Dedifferentiated amniotic fluid mesenchymal stem cell (primary cell): ENCODE data around the gene MYCBP2.
A peak's percentile ranks its signal among the peaks of the same experiment; 100 is the strongest.
"Not testable (repeated sequence)": the region's sequence is repeated elsewhere in the genome, so short reads cannot be mapped to it uniquely, and the experiment has no call there.

Source experiments
- DNase-seq: peaks from one replicate; pipeline ENCODE4 v3.0.0-alpha.2; 2016; ENCODE audit errors: extremely low spot score

MYCBP2 gene

GRCh38 chr13:77198995-77199394 is 127.9 kb downstream of the MYCBP2 start:
- not testable (repeated sequence) for DNase-seq

GRCh38 chr13:77196052-77196618 is 130.8 kb downstream of the MYCBP2 start:
- no peak for DNase-seq

- DNase-seq = no peak
Observed at GRCh38 chr13:77190349-77190958, 136.4 kb downstream of the MYCBP2 start.

- no peak for DNase-seq
Observed at GRCh38 chr13:77185721-77186120, 141.2 kb downstream of the MYCBP2 start.

- no peak for DNase-seq
Observed at GRCh38 chr13:77184455-77184854, 142.4 kb downstream of the MYCBP2 start.

GRCh38 chr13:77180011-77180410 is 146.9 kb downstream of the MYCBP2 start:
- no peak for DNase-seq

- no peak for DNase-seq
Observed at GRCh38 chr13:77177646-77178045, 149.2 kb downstream of the MYCBP2 start.

- DNase-seq = peak; percentile 19
Observed at GRCh38 chr13:77176350-77176749, 150.5 kb downstream of the MYCBP2 start.

- no peak for DNase-seq
Observed at GRCh38 chr13:77172650-77173049, 154.2 kb downstream of the MYCBP2 start.

GRCh38 chr13:77171451-77171850 is 155.4 kb downstream of the MYCBP2 start:
- no peak for DNase-seq

- DNase-seq = no peak
Observed at GRCh38 chr13:77168237-77168636, 158.7 kb downstream of the MYCBP2 start.

GRCh38 chr13:77150651-77151050 is 176.2 kb downstream of the MYCBP2 start:
- DNase-seq = no peak

- DNase-seq = no peak
Observed at GRCh38 chr13:77143431-77143830, 183.5 kb downstream of the MYCBP2 start.

- no peak for DNase-seq
Observed at GRCh38 chr13:77139306-77139705, 187.6 kb downstream of the MYCBP2 start.

- no peak for DNase-seq
Observed at GRCh38 chr13:77138813-77139212, 188.1 kb downstream of the MYCBP2 start.

GRCh38 chr13:77136902-77137420 is 189.9 kb downstream of the MYCBP2 start:
- peak; percentile 30 for DNase-seq

GRCh38 chr13:77124423-77124822 is 202.5 kb downstream of the MYCBP2 start:
- DNase-seq = no peak

- no peak for DNase-seq
Observed at GRCh38 chr13:77118134-77118533, 208.8 kb downstream of the MYCBP2 start.

GRCh38 chr13:77114271-77114670 is 212.6 kb downstream of the MYCBP2 start:
- DNase-seq = no peak

GRCh38 chr13:77113496-77113895 is 213.4 kb downstream of the MYCBP2 start:
- DNase-seq = no peak

GRCh38 chr13:77105051-77105450 is 221.8 kb downstream of the MYCBP2 start:
- DNase-seq = no peak

- DNase-seq = no peak
Observed at GRCh38 chr13:77099415-77099814, 227.5 kb downstream of the MYCBP2 start.

GRCh38 chr13:77095288-77095687 is 231.6 kb downstream of the MYCBP2 start:
- no peak for DNase-seq

- DNase-seq = no peak
Observed at GRCh38 chr13:77094773-77095172, 232.1 kb downstream of the MYCBP2 start.
